LNCaP clone FGC (cell line): ENCODE measurements around the gene PSEN1.

Source experiments
- DNase-seq: peaks from one replicate; pipeline ENCODE4 v3.0.0-alpha.2; 2011; ENCODE audit warnings: low read depth
- H3K4me3 ChIP-seq: 2 replicates; pipeline ENCODE4 v1.5.1; 2011; ENCODE audit warnings: mild to moderate bottlenecking, low read depth, low read length, control low read depth
- CTCF ChIP-seq: IDR thresholded peaks from 2 replicates; pipeline ENCODE4 v1.5.1; 2012; ENCODE audit warnings: mild to moderate bottlenecking; ENCODE audit not compliant: control insufficient read depth, insufficient read depth; ENCODE audit errors: extremely low read depth

The PSEN1 gene

GRCh38 chr14:73142216-73142615 is 5.9 kb downstream of the PSEN1 start:
- DNase-seq: no peak
- no peak overlapping the region for H3K4me3 ChIP-seq
- TF ChIP-seq CTCF: no peak

- no peak for DNase-seq
- H3K4me3 ChIP-seq: no peak overlapping the region
- no peak for TF ChIP-seq CTCF
Measured at GRCh38 chr14:73143003-73143402, 6.7 kb downstream of the PSEN1 start.

GRCh38 chr14:73143617-73144016 is 7.3 kb downstream of the PSEN1 start:
- DNase-seq: no peak
- no peak for TF ChIP-seq CTCF
- no peak overlapping the region for H3K4me3 ChIP-seq

GRCh38 chr14:73145371-73145770 is 9.1 kb downstream of the PSEN1 start:
- DNase-seq: no peak
- TF ChIP-seq CTCF: no peak

GRCh38 chr14:73146111-73146510 is 9.8 kb downstream of the PSEN1 start:
- no peak for TF ChIP-seq CTCF
- no peak overlapping the region for H3K4me3 ChIP-seq
- no peak for DNase-seq

More at GRCh38 chr14:73145371-73145770, 9.1 kb downstream of the PSEN1 start:
- H3K4me3 ChIP-seq: no peak overlapping the region

GRCh38 chr14:73149753-73150152 is 13.4 kb downstream of the PSEN1 start:
- no peak overlapping the region for H3K4me3 ChIP-seq
- no peak for TF ChIP-seq CTCF
- DNase-seq: no peak

GRCh38 chr14:73153272-73153671 is 17.0 kb downstream of the PSEN1 start:
- DNase-seq: no peak
- H3K4me3 ChIP-seq: no peak overlapping the region
- TF ChIP-seq CTCF: no peak
